A549 (cell line): ENCODE measurements around the gene GPX2.

Source experiments
- BHLHE40 ChIP-seq: IDR thresholded peaks from 2 replicates; pipeline ENCODE4 v1.6.1; 2012; ENCODE audit warnings: low read depth, low read length, inconsistent platforms
- CBX8 ChIP-seq: fragments of 200-600 bp; sonication (generic); IDR thresholded peaks from 2 replicates; pipeline ENCODE4 v1.6.1; 2016
- CHD2 ChIP-seq: fragments of 150-350 bp; IDR thresholded peaks from 2 replicates; pipeline ENCODE4 v1.6.1; 2014; ENCODE audit warnings: low read length; ENCODE audit not compliant: partially characterized antibody
- CHD4 ChIP-seq: fragments of 200-600 bp; sonication (generic); IDR thresholded peaks from 2 replicates; pipeline ENCODE4 v1.6.1; 2016; ENCODE audit warnings: antibody characterized with exemption, mild to moderate bottlenecking, borderline replicate concordance
- CTCF ChIP-seq: fragments of >200 bp; sonication (Bioruptor Twin); formaldehyde crosslinking; IDR thresholded peaks from 3 replicates; pipeline ENCODE4 v1.5.1; 2016
- ELK1 ChIP-seq: fragments of 150-350 bp; IDR thresholded peaks from 2 replicates; pipeline ENCODE4 v1.6.1; 2014; ENCODE audit warnings: low read depth, mild to moderate bottlenecking, low read length
- HDAC2 ChIP-seq: fragments of 200-600 bp; sonication (generic); IDR thresholded peaks from 2 replicates; pipeline ENCODE4 v1.6.1; 2016
- JUN ChIP-seq, 2 experiments: fragments of >200 bp; sonication (Bioruptor Twin); formaldehyde crosslinking; IDR thresholded peaks; 2 replicates in 1 of 2; 3 replicates in 1 of 2; pipeline ENCODE4 v1.6.1; 2016 to 2017
- KDM1A ChIP-seq: fragments of 200-600 bp; sonication (generic); IDR thresholded peaks from 2 replicates; pipeline ENCODE4 v1.6.1; 2016; ENCODE audit warnings: low read depth, mild to moderate bottlenecking
- MYC ChIP-seq: IDR thresholded peaks from 2 replicates; pipeline ENCODE4 v1.6.1; 2012; ENCODE audit warnings: mild to moderate bottlenecking, inconsistent platforms, low read length, improper control_type of control experiment, borderline replicate concordance
- POLR2A ChIP-seq: IDR thresholded peaks from 2 replicates; pipeline ENCODE4 v1.6.1; 2012; ENCODE audit warnings: mild to moderate bottlenecking, low read length
- REST ChIP-seq: fragments of 200-600 bp; sonication (generic); IDR thresholded peaks from 2 replicates; pipeline ENCODE4 v1.6.1; 2016; ENCODE audit warnings: antibody characterized with exemption, mild to moderate bottlenecking, moderate library complexity

DNA sequence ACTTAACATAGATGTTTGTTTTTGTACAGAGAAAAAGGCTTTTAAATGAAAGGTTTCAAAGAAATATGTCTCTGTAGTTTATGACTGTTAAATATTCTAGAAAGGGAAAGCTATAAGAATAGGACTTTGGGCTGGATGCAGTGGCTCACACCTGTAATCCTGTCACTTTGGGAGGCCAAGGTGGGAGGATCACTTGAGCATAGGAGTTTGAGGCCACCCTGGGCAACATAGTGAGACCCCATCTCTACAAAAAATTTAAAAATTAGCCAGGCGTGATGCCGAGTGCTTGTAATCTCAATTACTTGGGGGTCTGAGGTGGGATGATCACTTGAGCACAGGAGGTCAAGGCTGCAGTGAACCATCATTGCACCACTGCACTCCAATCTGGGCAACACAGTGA, 11.4 kb downstream of the GPX2 start:
- TF ChIP-seq KDM1A, result no peak
- no peak for TF ChIP-seq JUN (IDR thresholded peaks at IDR 0.05)
- no peak for TF ChIP-seq ELK1
- TF ChIP-seq MYC, result no peak
- no peak for TF ChIP-seq CTCF
- TF ChIP-seq POLR2A, result no peak
- TF ChIP-seq BHLHE40, result no peak
- no peak for TF ChIP-seq REST
- no peak for TF ChIP-seq CBX8
- no peak for TF ChIP-seq HDAC2
- TF ChIP-seq CHD2, result no peak
- no peak for TF ChIP-seq CHD4
